ENCODE measurements around the gene TMPRSS9. TPM values are rescaled to one million over a fixed set of nuclear protein-coding genes. Genes with fewer than 3 reads are reported as not detected.

The TMPRSS9 gene
- total and polyA plus RNA-seq, 3 donors from 2014 or later: 3.5 to 9.8 (median 8.4) TPM

- H3K4me3 ChIP-seq: peak overlapping the region in 1 of 2 donors; percentile 31
- 64 to 69% methylated on average over 13 of the region's 13 CpGs for WGBS, 2 donors
- no peak for TF ChIP-seq CTCF (IDR thresholded peaks at IDR 0.05)
- no peak for TF ChIP-seq POLR2A (IDR thresholded peaks at IDR 0.05)
- no peaks in the 10 kb centered on the region for H3K9me3 ChIP-seq
- H3K27me3 ChIP-seq: no peaks in the 10 kb centered on the region
- DNase-seq: no peak
- intact Hi-C loops (cut with DNase I; ENCODE audit: low total_unique reads): no loop called here
- H3K36me3 ChIP-seq (ENCODE audit: low read depth, missing control alignments): no peaks in the 10 kb centered on the region
- no peaks in the 10 kb centered on the region for H3K4me1 ChIP-seq
- H3K27ac ChIP-seq: no peak overlapping the region
Observed at GRCh38 chr19:2374808-2375207, 14.7 kb downstream of the TMPRSS9 start.

- 59 to 62% methylated on average over 6 to 7 of the region's 7 CpGs for WGBS, 2 donors
- peak overlapping the region in 1 of 2 donors; percentile 31 for H3K4me3 ChIP-seq
- no peaks in the 10 kb centered on the region for H3K27me3 ChIP-seq
- no peaks in the 10 kb centered on the region for H3K36me3 ChIP-seq (ENCODE audit: low read depth, missing control alignments)
- TF ChIP-seq POLR2A (IDR thresholded peaks at IDR 0.05) (no peak), CTCF (IDR thresholded peaks at IDR 0.05) (no peak)
- H3K4me1 ChIP-seq: no peaks in the 10 kb centered on the region
- intact Hi-C loops (cut with DNase I; ENCODE audit: low total_unique reads): no loop called here
- no peak overlapping the region for H3K27ac ChIP-seq
- DNase-seq: peak; percentile 69
- H3K9me3 ChIP-seq: no peaks in the 10 kb centered on the region
Observed at GRCh38 chr19:2375353-2376121, 15.5 kb downstream of the TMPRSS9 start.

GRCh38 chr19:2376784-2377519 lies 16.9 kb downstream of the TMPRSS9 start:
- Histone ChIP-seq H3K27me3 (no peaks in the 10 kb centered on the region), H3K9me3 (no peaks in the 10 kb centered on the region), H3K36me3 (ENCODE audit: low read depth, missing control alignments) (no peaks in the 10 kb centered on the region), H3K27ac (no peak overlapping the region), H3K4me1 (no peaks in the 10 kb centered on the region), H3K4me3 (no peak overlapping the region)
- DNase-seq: no peak
- intact Hi-C loops (cut with DNase I; ENCODE audit: low total_unique reads): no loop called here
- TF ChIP-seq CTCF (IDR thresholded peaks at IDR 0.05) (no peak), POLR2A (IDR thresholded peaks at IDR 0.05) (no peak)
- 50 to 52% methylated on average over 6 to 15 of the region's 15 CpGs for WGBS, 2 donors

- TF ChIP-seq POLR2A (IDR thresholded peaks at IDR 0.05) (no peak), CTCF (IDR thresholded peaks at IDR 0.05) (no peak)
- Histone ChIP-seq H3K4me1 (no peaks in the 10 kb centered on the region), H3K9me3 (no peaks in the 10 kb centered on the region), H3K27me3 (no peaks in the 10 kb centered on the region), H3K27ac (no peak overlapping the region), H3K36me3 (ENCODE audit: low read depth, missing control alignments) (no peaks in the 10 kb centered on the region), H3K4me3 (no peak overlapping the region)
- intact Hi-C loops (cut with DNase I; ENCODE audit: low total_unique reads): no loop called here
- WGBS, 2 donors: 90 to 97% methylated on average over 2 of the region's 2 CpGs
- no peak for DNase-seq
Observed at GRCh38 chr19:2380567-2380966, 20.5 kb downstream of the TMPRSS9 start.
